HepG2 (cell line): ENCODE results near the gene PTPRD.

Source experiments
- STAG1 ChIP-seq: sonication (generic); formaldehyde crosslinking; IDR thresholded peaks from 2 replicates; pipeline ENCODE4 v1.4.0; 2020; ENCODE audit warnings: missing genetic modification reagents
- ZSCAN29 ChIP-seq: sonication (generic); formaldehyde crosslinking; conservative IDR thresholded peaks from 2 replicates; pipeline ENCODE4 v1.4.0; 2020; ENCODE audit warnings: mild to moderate bottlenecking, missing genetic modification reagents
- TF ChIP-seq, protein P1 (sequence below): sonication (generic); formaldehyde crosslinking; IDR thresholded peaks from 2 replicates; pipeline ENCODE4 v1.4.0; 2020; ENCODE audit warnings: low read depth, missing genetic modification reagents

DNA sequence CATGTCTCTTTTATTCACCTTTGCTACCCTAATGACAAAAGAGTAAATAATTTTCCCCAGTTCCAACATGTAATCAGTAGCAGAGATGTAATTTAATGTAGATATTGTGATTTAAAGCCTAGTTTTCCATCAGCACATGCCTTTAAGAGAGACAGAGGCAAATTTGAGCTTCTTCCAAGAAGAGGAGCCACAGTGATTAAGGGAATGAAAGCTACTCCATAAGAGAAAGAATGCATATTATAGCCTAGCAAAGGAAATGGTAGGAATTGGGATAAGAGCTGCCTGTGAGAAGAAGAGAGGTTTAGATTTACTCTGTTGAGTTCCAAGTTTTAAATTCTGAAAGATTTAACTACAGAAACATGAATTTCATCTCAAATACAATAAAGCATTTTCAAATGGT, 2222.2 kb downstream of the PTPRD start:
- TF ChIP-seq ZSCAN29 (CRISPR knock-in tag) = no peak
- TF ChIP-seq STAG1 = no peak
- TF ChIP-seq, protein P1, sequence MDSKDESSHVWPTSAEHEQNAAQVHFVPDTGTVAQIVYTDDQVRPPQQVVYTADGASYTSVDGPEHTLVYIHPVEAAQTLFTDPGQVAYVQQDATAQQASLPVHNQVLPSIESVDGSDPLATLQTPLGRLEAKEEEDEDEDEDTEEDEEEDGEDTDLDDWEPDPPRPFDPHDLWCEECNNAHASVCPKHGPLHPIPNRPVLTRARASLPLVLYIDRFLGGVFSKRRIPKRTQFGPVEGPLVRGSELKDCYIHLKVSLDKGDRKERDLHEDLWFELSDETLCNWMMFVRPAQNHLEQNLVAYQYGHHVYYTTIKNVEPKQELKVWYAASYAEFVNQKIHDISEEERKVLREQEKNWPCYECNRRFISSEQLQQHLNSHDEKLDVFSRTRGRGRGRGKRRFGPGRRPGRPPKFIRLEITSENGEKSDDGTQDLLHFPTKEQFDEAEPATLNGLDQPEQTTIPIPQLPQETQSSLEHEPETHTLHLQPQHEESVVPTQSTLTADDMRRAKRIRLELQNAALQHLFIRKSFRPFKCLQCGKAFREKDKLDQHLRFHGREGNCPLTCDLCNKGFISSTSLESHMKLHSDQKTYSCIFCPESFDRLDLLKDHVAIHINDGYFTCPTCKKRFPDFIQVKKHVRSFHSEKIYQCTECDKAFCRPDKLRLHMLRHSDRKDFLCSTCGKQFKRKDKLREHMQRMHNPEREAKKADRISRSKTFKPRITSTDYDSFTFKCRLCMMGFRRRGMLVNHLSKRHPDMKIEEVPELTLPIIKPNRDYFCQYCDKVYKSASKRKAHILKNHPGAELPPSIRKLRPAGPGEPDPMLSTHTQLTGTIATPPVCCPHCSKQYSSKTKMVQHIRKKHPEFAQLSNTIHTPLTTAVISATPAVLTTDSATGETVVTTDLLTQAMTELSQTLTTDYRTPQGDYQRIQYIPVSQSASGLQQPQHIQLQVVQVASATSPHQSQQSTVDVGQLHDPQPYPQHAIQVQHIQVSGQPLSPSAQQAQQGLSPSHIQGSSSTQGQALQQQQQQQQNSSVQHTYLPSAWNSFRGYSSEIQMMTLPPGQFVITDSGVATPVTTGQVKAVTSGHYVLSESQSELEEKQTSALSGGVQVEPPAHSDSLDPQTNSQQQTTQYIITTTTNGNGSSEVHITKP (CRISPR knock-in tag) = no peak
